ENCODE measurements around the gene RFNG. TPM values are rescaled to one million over a fixed set of nuclear protein-coding genes. Genes with fewer than 3 reads are reported as not detected.

The RFNG gene
- total and polyA plus RNA-seq, 2 of the 13 experiments (the other 11 are each of a cell fraction or from before 2014, with no cell fraction given), result 61.4 to 64.0 TPM

DNA sequence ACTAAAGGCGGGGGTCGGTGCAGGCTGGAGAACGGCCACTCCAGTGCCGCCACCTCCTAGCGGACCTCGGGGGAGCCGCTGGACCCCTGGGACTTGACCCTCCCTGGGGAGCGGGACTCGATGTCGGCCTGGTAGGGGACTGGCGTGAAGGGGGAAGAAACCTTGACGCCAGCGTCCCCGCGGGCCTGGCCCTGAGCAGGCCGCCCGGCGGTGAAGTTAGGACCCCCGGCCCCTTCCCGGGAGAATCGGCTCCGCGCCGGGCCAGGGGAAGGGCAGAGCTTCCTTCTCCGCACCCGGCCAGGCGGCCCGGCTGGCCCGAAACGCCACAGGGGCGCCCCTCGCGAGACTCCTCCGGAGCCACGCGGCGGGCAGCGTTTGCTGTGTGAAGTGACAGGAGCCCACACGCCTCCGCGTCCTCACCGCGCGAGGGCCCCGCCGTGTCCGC is 13.6 kb upstream of the RFNG start (continued):
- TF ChIP-seq, protein P1, sequence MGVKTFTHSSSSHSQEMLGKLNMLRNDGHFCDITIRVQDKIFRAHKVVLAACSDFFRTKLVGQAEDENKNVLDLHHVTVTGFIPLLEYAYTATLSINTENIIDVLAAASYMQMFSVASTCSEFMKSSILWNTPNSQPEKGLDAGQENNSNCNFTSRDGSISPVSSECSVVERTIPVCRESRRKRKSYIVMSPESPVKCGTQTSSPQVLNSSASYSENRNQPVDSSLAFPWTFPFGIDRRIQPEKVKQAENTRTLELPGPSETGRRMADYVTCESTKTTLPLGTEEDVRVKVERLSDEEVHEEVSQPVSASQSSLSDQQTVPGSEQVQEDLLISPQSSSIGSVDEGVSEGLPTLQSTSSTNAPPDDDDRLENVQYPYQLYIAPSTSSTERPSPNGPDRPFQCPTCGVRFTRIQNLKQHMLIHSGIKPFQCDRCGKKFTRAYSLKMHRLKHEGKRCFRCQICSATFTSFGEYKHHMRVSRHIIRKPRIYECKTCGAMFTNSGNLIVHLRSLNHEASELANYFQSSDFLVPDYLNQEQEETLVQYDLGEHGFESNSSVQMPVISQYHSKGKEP (CRISPR knock-in tag; IDR thresholded peaks at IDR 0.05), result no peak
- TF ChIP-seq GLI4 (CRISPR knock-in tag; IDR thresholded peaks at IDR 0.05; ENCODE audit: borderline replicate concordance), result no peak
- TF ChIP-seq, protein P2, sequence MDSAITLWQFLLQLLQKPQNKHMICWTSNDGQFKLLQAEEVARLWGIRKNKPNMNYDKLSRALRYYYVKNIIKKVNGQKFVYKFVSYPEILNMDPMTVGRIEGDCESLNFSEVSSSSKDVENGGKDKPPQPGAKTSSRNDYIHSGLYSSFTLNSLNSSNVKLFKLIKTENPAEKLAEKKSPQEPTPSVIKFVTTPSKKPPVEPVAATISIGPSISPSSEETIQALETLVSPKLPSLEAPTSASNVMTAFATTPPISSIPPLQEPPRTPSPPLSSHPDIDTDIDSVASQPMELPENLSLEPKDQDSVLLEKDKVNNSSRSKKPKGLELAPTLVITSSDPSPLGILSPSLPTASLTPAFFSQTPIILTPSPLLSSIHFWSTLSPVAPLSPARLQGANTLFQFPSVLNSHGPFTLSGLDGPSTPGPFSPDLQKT (CRISPR knock-in tag; IDR thresholded peaks at IDR 0.05; ENCODE audit: borderline replicate concordance), result no peak
- TF ChIP-seq TFDP2 (CRISPR knock-in tag; IDR thresholded peaks at IDR 0.05), result 0 out of 2 replicates have a peak, but pooled peaks have one; percentile 6
- no peak for TF ChIP-seq SMARCC2 (IDR thresholded peaks at IDR 0.05)
- TF ChIP-seq GATAD1 (CRISPR knock-in tag; IDR thresholded peaks at IDR 0.05), result no peak
- TF ChIP-seq FOXA1 (IDR thresholded peaks at IDR 0.05), result no peak
- TF ChIP-seq FOXA1 (CRISPR knock-in tag; IDR thresholded peaks at IDR 0.05), result no peak
- no peak for TF ChIP-seq ASH2L (IDR thresholded peaks at IDR 0.05; ENCODE audit: insufficient read length, low read depth, low read length)
- TF ChIP-seq FOXP4 (CRISPR knock-in tag; IDR thresholded peaks at IDR 0.05), result no peak
- no peak for TF ChIP-seq ATF7-NPFF (CRISPR knock-in tag; IDR thresholded peaks at IDR 0.05; ENCODE audit: low read depth)
- TF ChIP-seq, protein P3, sequence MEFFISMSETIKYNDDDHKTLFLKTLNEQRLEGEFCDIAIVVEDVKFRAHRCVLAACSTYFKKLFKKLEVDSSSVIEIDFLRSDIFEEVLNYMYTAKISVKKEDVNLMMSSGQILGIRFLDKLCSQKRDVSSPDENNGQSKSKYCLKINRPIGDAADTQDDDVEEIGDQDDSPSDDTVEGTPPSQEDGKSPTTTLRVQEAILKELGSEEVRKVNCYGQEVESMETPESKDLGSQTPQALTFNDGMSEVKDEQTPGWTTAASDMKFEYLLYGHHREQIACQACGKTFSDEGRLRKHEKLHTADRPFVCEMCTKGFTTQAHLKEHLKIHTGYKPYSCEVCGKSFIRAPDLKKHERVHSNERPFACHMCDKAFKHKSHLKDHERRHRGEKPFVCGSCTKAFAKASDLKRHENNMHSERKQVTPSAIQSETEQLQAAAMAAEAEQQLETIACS (CRISPR knock-in tag; IDR thresholded peaks at IDR 0.05), result peak; percentile 20; the same call in 1 of the 2 replicates
- no peak for TF ChIP-seq FOXJ3 (CRISPR knock-in tag; IDR thresholded peaks at IDR 0.05; ENCODE audit: borderline replicate concordance)
- TF ChIP-seq PCBP2 (optimal IDR thresholded peaks at IDR 0.05; ENCODE audit: low read depth, low read length, poor library complexity, severe bottlenecking), result no peak
- no peak for TF ChIP-seq SP5 (CRISPR knock-in tag; IDR thresholded peaks at IDR 0.05; ENCODE audit: borderline replicate concordance, low read depth)
- TF ChIP-seq NCOR1 (IDR thresholded peaks at IDR 0.05; ENCODE audit: borderline replicate concordance, low read length), result no peak
- TF ChIP-seq SIX1 (CRISPR knock-in tag; IDR thresholded peaks at IDR 0.05; ENCODE audit: borderline replicate concordance), result no peak
- TF ChIP-seq ZNF501 (CRISPR knock-in tag; IDR thresholded peaks at IDR 0.05), result no peak
- TF ChIP-seq ZFX (CRISPR knock-in tag; IDR thresholded peaks at IDR 0.05; ENCODE audit: low read depth), result peak; percentile 58
- no peak for TF ChIP-seq HCFC1 (IDR thresholded peaks at IDR 0.05; ENCODE audit: low read depth, low read length)
- no peak for TF ChIP-seq ZNF710 (CRISPR knock-in tag; IDR thresholded peaks at IDR 0.05; ENCODE audit: borderline replicate concordance)
